Pancreas (tissue), 10 donors: ENCODE data around the gene CGA. TPM values are rescaled to one million over a fixed set of nuclear protein-coding genes. Genes with fewer than 3 reads are reported as not detected.

Experiments
- ATAC-seq, 4 donors: fragments of 200-7000 bp; cut with Tn5 transposase; one replicate each; pipeline versions ENCODE4 v1.8.0 to v1.9.1; 2020; ENCODE audit warnings: mild to moderate bottlenecking in 4 of 4, moderate library complexity in 4 of 4
- DNase-seq, 6 donors: peaks; one replicate each; pipeline ENCODE4 v3.0.0-alpha.2; 2020
- FAIRE-seq: peaks from 2 replicates; lab custom pipeline; 2012; peaks lifted over from hg19 to GRCh38; lab: Jason Lieb, UNC
- H3K27ac ChIP-seq, 4 donors: fragments of 200-600 bp; sonication (generic); 1 replicate in 3 of 4; 2 replicates in 1 of 4; pipeline versions ENCODE4 v1.5.0 to v1.8.0; 2020
- H3K27me3 ChIP-seq, 4 donors: fragments of 200-600 bp; one replicate each; pipeline ENCODE4 v1.8.0; 2021
- H3K36me3 ChIP-seq, 3 donors: fragments of 200-600 bp; sonication (generic) in 1 of 3; one replicate each; pipeline versions ENCODE4 v1.5.0 to v1.8.0; 2020 to 2021
- H3K4me1 ChIP-seq, 3 donors: fragments of 200-600 bp; one replicate each; pipeline ENCODE4 v1.8.0; 2021
- H3K4me3 ChIP-seq, 4 donors: fragments of 200-600 bp; sonication (generic) in 2 of 4; one replicate each; pipeline versions ENCODE4 v1.5.0 to v1.8.0; 2020 to 2021
- H3K9me3 ChIP-seq, 4 donors: fragments of 200-600 bp; one replicate each; pipeline ENCODE4 v1.8.0; 2021
- CTCF ChIP-seq, 4 donors: fragments of 200-600 bp; sonication (generic) in 3 of 4; IDR thresholded peaks; one replicate each; pipeline versions ENCODE4 v1.5.0 to v1.8.0; 2021; ENCODE audit warnings: antibody characterized with exemption in 4 of 4
- WGBS, 2 donors: extraction: QIAGEN DNeasy Blood & Tissue Kit; methylation state at CpG; one replicate each; pipeline ENCODE4 v1.1.7; 2013; 5-methylcytosine and 5-hydroxymethylcytosine counted together
- intact Hi-C, 3 donors: fragments of 100-400 bp; cut with DNase I; formaldehyde crosslinking; loops; one replicate each; pipeline versions ENCODE4 v1.11.1 to v1.14.2; 2022
- polyA plus RNA-seq, 2 donors: library from polyadenylated mRNA; stranded (reverse); fragments of 200-250 nt; gene quantifications; one replicate each; pipeline ENCODE4 v1.2.3, GENCODE V29; 2013
- total RNA-seq, 6 donors: library from RNA; stranded (reverse); fragmentation: NEBNext Ultra II Directional in 4 of 6; extraction: Animal tissue kit (Norgen Biotek cat#: 25700) in 4 of 6; gene quantifications; one replicate each; pipeline versions ENCODE4 v1.2.1 to v1.2.4, GENCODE V29; 2021 to 2023
- donor health status: healthy with polysubstance abuse.
- donor health status: DM: no; HTN: no; CAD: no; lungs with moderate emphysema.
- donor health status: DM: no; HTN: no; CAD: no.
- donor health status: control.
- donor health status: control.
- donor health status: Bipolar disorder and iron deficiency.
- donor health status: DM: yes; HTN: yes; CAD: no.
- donor health status: DM: no; HTN: no; CAD: no.
- donor health status: DM: no; HTN: no; CAD: no.
- donor health status: DM: yes; HTN: yes; CAD: no.

CGA gene
- total and polyA plus RNA-seq, 8 donors = 0.16 TPM; not detected in 7

GRCh38 chr6:87093651-87094050 lies 1.3 kb downstream of the CGA start:
- no peak for ATAC-seq
- 69 to 83% methylated on average over 2 of the region's 2 CpGs for WGBS, 2 donors

GRCh38 chr6:87093199-87093598 lies 1.7 kb downstream of the CGA start:
- H3K4me1 ChIP-seq = no peaks in the 10 kb centered on the region
- H3K9me3 ChIP-seq = no peaks in the 10 kb centered on the region
- no peak overlapping the region for H3K4me3 ChIP-seq
- TF ChIP-seq CTCF (IDR thresholded peaks at IDR 0.05) = no peak
- no peaks in the 10 kb centered on the region for H3K36me3 ChIP-seq
- peaks cover 0 to 6% (median 0%) of the 10 kb centered on the region in 4 donors for H3K27me3 ChIP-seq
- ATAC-seq (no peak), FAIRE-seq (no peak), DNase-seq (no peak)
- intact Hi-C loops = no loop called here
- H3K27ac ChIP-seq = no peak overlapping the region

More at GRCh38 chr6:87093651-87094050, 1.3 kb downstream of the CGA start:
- no peak for TF ChIP-seq CTCF (IDR thresholded peaks at IDR 0.05)
- Histone ChIP-seq H3K27ac (no peak overlapping the region), H3K27me3 (peaks cover 0 to 6% (median 0%) of the 10 kb centered on the region in 4 donors), H3K9me3 (no peaks in the 10 kb centered on the region), H3K4me1 (no peaks in the 10 kb centered on the region), H3K4me3 (no peak overlapping the region), H3K36me3 (no peaks in the 10 kb centered on the region)
- FAIRE-seq (no peak), DNase-seq (no peak)
- intact Hi-C loops = no loop called here

- WGBS, 2 donors = 77 to 78% methylated on average over 3 of the region's 3 CpGs
- TF ChIP-seq CTCF (IDR thresholded peaks at IDR 0.05) = no peak
- Histone ChIP-seq H3K27ac (no peak overlapping the region), H3K4me3 (no peak overlapping the region), H3K4me1 (no peaks in the 10 kb centered on the region), H3K27me3 (peaks cover 0 to 6% (median 0%) of the 10 kb centered on the region in 4 donors), H3K36me3 (no peaks in the 10 kb centered on the region), H3K9me3 (no peaks in the 10 kb centered on the region)
- FAIRE-seq = no peak
- intact Hi-C loops = no loop called here
- DNase-seq = no peak
- ATAC-seq = no peak
Observed at GRCh38 chr6:87092435-87092834, 2.5 kb downstream of the CGA start.

- Histone ChIP-seq H3K27me3 (peaks cover 0 to 6% (median 0%) of the 10 kb centered on the region in 4 donors), H3K9me3 (no peaks in the 10 kb centered on the region), H3K36me3 (no peaks in the 10 kb centered on the region), H3K27ac (no peak overlapping the region), H3K4me3 (no peak overlapping the region), H3K4me1 (no peaks in the 10 kb centered on the region)
- FAIRE-seq (no peak), DNase-seq (no peak), ATAC-seq (no peak)
- no peak for TF ChIP-seq CTCF (IDR thresholded peaks at IDR 0.05)
- 90 to 98% methylated on average over 2 of the region's 2 CpGs for whole genome bisulfite sequencing, 2 donors
- intact Hi-C loops = no loop called here
Observed at GRCh38 chr6:87089135-87089534, 5.8 kb downstream of the CGA start.

GRCh38 chr6:87088076-87088475 lies 6.8 kb downstream of the CGA start:
- no peaks in the 10 kb centered on the region for H3K4me1 ChIP-seq
- FAIRE-seq (no peak), DNase-seq (no peak), ATAC-seq (no peak)
- no peak for TF ChIP-seq CTCF (IDR thresholded peaks at IDR 0.05)
- H3K36me3 ChIP-seq = no peaks in the 10 kb centered on the region
- intact Hi-C loops = no loop called here
- H3K4me3 ChIP-seq = no peak overlapping the region
- no peak overlapping the region for H3K27ac ChIP-seq
- H3K9me3 ChIP-seq = no peaks in the 10 kb centered on the region
- WGBS, 2 donors = 93 to 95% methylated on average over 4 of the region's 4 CpGs
- H3K27me3 ChIP-seq = no peaks in the 10 kb centered on the region
